IPS-20b (cell line): ENCODE results near the gene INTS11.

ENCODE experiments used
- H3K27ac ChIP-seq: one replicate; pipeline ENCODE4 v1.5.1; 2013; ENCODE audit warnings: low read length
- H3K27me3 ChIP-seq: 2 replicates; pipeline ENCODE4 v1.6.1; 2013; ENCODE audit warnings: mild to moderate bottlenecking, low read length, inconsistent platforms; ENCODE audit not compliant: insufficient read depth
- H3K36me3 ChIP-seq: 2 replicates; pipeline ENCODE4 v1.6.1; 2013; ENCODE audit warnings: low read depth, mild to moderate bottlenecking, inconsistent platforms, low read length, moderate library complexity; ENCODE audit not compliant: insufficient read depth
- H3K4me1 ChIP-seq: 2 replicates; pipeline ENCODE4 v1.6.1; 2013; ENCODE audit warnings: mild to moderate bottlenecking, control low read depth, inconsistent platforms, low read length, moderate library complexity; ENCODE audit not compliant: insufficient read depth
- H3K4me3 ChIP-seq: 2 replicates; pipeline ENCODE4 v1.5.1; 2013; ENCODE audit warnings: mild to moderate bottlenecking, low read length, inconsistent platforms
- H3K9ac ChIP-seq: 2 replicates; pipeline ENCODE4 v1.6.1; 2013; ENCODE audit warnings: low read depth, mild to moderate bottlenecking, inconsistent platforms, low read length, moderate library complexity
- H3K9me3 ChIP-seq: 2 replicates; pipeline ENCODE4 v1.6.1; 2013; ENCODE audit warnings: mild to moderate bottlenecking, low read depth, low read length, inconsistent platforms; ENCODE audit not compliant: insufficient read depth

Gene INTS11

DNA sequence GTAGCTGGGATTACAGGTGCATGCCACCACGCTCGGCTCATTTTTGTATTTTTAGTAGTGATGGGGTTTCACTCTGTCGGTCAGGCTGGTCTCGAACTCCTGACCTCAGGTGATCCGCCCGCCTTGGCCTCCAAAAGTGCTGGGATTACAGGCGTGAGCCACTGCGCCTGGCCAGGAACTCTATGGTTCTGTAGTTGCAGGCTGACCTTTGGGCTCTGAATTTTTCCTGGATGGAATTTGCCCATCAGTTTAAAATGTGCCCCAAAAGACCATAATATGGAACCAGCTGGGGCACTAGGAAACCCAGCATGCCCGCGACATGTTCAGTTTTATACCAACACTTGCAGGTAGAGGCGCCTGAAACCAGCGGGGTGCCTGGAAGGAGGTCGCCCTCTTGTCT, 45.8 kb downstream of the INTS11 start:
- Histone ChIP-seq H3K27ac (no peak overlapping the region), H3K4me3 (no peak overlapping the region), H3K9me3 (no peaks in the 10 kb centered on the region), H3K4me1 (no peaks in the 10 kb centered on the region; the same call in 1 of the 2 replicates), H3K9ac (no peak overlapping the region), H3K36me3 (no peaks in the 10 kb centered on the region), H3K27me3 (peaks cover 7% of the 10 kb centered on the region)

DNA sequence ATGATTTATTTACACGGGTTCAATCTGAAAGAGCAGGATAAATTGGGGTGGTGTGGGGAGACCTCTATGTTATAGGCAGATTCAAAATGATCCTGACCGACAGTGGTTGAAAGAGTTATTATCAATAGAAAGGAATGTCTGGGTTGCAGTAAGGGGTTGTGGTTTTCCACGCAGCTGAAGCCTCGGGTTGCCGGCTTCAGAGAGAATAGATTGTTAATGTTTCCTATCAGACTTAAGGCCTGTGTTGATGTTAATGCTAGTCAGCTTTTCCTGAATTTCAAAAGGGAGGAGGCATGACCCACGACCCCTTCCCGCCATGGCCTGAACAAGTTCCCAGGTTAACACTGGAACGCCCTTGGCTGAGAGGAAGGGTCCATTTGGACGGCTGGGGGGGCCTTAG, 48.6 kb downstream of the INTS11 start:
- Histone ChIP-seq H3K9me3 (no peaks in the 10 kb centered on the region), H3K9ac (no peak overlapping the region), H3K27me3 (peaks cover 7% of the 10 kb centered on the region), H3K27ac (no peak overlapping the region), H3K4me3 (no peak overlapping the region), H3K4me1 (peaks cover 3% of the 10 kb centered on the region; the same call in 1 of the 2 replicates), H3K36me3 (0 out of 2 replicates have a peak, but pooled peaks cover 5% of the 10 kb centered on the region)

- 0 out of 2 replicates have a peak overlapping the region, but pooled peaks have one; percentile 74 for H3K4me3 ChIP-seq
- H3K27ac ChIP-seq, result no peak overlapping the region
- peaks cover 7% of the 10 kb centered on the region for H3K27me3 ChIP-seq
- no peaks in the 10 kb centered on the region for H3K9me3 ChIP-seq
- H3K9ac ChIP-seq, result no peak overlapping the region
- 0 out of 2 replicates have a peak, but pooled peaks cover 7% of the 10 kb centered on the region for H3K36me3 ChIP-seq
- H3K4me1 ChIP-seq, result peaks cover 3% of the 10 kb centered on the region; the same call in 1 of the 2 replicates
These were observed 49.5 kb downstream of the INTS11 start for GRCh38 chr1:1274931-1275431.

- H3K4me3 ChIP-seq, result peak overlapping the region; percentile 74
- no peak overlapping the region for H3K27ac ChIP-seq
- H3K27me3 ChIP-seq, result peaks cover 7% of the 10 kb centered on the region
- H3K36me3 ChIP-seq, result 0 out of 2 replicates have a peak, but pooled peaks cover 11% of the 10 kb centered on the region
- peak overlapping the region; percentile 72 for H3K9ac ChIP-seq
- H3K9me3 ChIP-seq, result no peaks in the 10 kb centered on the region
- H3K4me1 ChIP-seq, result peaks cover 3% of the 10 kb centered on the region; the same call in 1 of the 2 replicates
These were observed 50.0 kb downstream of the INTS11 start for GRCh38 chr1:1274299-1274930.

- Histone ChIP-seq H3K27ac (no peak within 1 kb of the TSS), H3K4me3 (peak within 1 kb of the TSS; percentile 88)
These were observed 50.8 kb downstream of the INTS11 start, which contains the start of gene UBE2J2 for GRCh38 chr1:1273512-1274298. TSS of gene UBE2J2 (minus strand) at chr1:1273854. CDS start at chr1:1267992, 5,862 bp downstream.

GRCh38 chr1:1273209-1273511, 51.3 kb downstream of the INTS11 start:
- peaks cover 3% of the 10 kb centered on the region; the same call in 1 of the 2 replicates for H3K4me1 ChIP-seq
- 0 out of 2 replicates have a peak, but pooled peaks cover 16% of the 10 kb centered on the region for H3K36me3 ChIP-seq
- H3K4me3 ChIP-seq, result peak overlapping the region; percentile 88
- H3K9me3 ChIP-seq, result no peaks in the 10 kb centered on the region
- no peak overlapping the region for H3K27ac ChIP-seq
- H3K27me3 ChIP-seq, result peaks cover 7% of the 10 kb centered on the region
- peak overlapping the region; percentile 83 for H3K9ac ChIP-seq

More at GRCh38 chr1:1273512-1274298, 50.8 kb downstream of the INTS11 start, which contains the start of gene UBE2J2:
- peaks cover 3% of the 10 kb centered on the region; the same call in 1 of the 2 replicates for H3K4me1 ChIP-seq
- H3K9ac ChIP-seq, result peak within 1 kb of the TSS; percentile 83
- 0 out of 2 replicates have a peak, but pooled peaks cover 11% of the 10 kb centered on the region for H3K36me3 ChIP-seq
- H3K9me3 ChIP-seq, result no peaks in the 10 kb centered on the region
- peaks cover 7% of the 10 kb centered on the region for H3K27me3 ChIP-seq

DNA sequence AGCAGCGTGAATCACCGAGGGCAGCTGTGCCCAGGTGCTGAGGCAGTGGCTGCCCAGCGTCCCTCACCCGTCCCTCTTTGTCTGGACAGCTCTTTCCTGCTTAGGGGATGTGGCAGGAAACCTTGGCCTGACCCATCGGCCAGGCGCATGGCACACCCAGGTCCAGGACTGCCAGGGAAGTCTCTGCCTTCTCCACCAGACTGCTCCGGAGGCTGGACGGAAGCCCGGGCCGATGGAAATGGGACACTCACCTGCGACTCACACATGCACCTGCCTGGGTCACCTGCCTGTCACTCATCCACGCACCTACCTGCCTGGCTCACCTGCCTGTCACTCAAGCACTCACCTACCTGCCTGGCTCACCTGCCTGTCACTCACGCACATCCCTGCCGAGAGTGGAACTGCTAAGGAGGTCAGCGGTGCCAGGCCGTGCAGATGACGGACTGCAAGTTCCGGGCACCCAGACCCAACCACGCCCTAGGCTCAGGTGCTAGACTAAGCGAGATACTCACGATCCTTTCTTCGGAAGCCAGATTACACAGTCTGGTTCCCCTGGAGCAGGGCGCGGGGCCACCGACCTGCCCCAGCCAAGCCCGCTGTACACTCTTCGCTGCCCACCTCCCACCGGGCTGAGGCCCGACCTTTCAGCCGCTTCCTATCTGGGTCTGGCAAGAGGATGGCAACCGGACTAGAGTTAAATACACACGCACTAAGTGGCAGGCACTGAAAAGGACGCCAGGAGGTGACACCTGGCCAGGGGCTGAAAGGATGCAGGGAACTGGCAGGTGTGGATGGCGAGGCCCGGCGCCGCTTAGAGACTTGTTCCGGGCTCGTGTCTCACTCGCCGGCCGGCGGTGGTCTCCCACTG, 51.9 kb downstream of the INTS11 start:
- H3K27ac ChIP-seq, result no peak overlapping the region

DNA sequence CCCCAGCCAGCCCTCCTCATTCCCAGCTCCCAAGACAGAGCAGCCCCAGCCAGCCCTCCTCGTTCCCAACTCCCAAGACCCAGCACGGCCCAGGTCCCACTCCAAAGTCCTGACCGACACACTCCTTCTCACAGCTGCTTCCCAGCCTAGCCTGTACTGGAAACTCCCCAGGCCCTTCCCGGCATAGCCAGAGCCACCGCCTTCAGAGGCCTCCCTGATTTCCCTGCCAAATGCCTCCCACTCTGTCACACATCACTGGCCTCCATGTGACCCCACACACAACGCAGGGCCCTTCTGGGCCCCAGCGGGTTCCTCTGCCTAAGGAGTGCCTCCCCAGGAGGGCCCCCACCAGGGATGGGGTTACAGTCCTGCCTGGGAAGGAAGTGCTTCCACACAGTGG, 53.6 kb downstream of the INTS11 start:
- Histone ChIP-seq H3K9me3 (no peaks in the 10 kb centered on the region), H3K27me3 (peaks cover 7% of the 10 kb centered on the region), H3K4me3 (no peak overlapping the region), H3K36me3 (peaks cover 30% of the 10 kb centered on the region), H3K9ac (no peak overlapping the region), H3K4me1 (peaks cover 3% of the 10 kb centered on the region; the same call in 1 of the 2 replicates), H3K27ac (no peak overlapping the region)

More for the DNA sequence above, 51.9 kb downstream of the INTS11 start:
- Histone ChIP-seq H3K4me1 (peaks cover 3% of the 10 kb centered on the region; the same call in 1 of the 2 replicates), H3K9ac (peak overlapping the region; percentile 83), H3K36me3 (0 out of 2 replicates have a peak, but pooled peaks cover 20% of the 10 kb centered on the region), H3K9me3 (no peaks in the 10 kb centered on the region), H3K27me3 (peaks cover 7% of the 10 kb centered on the region), H3K4me3 (peak overlapping the region; percentile 88)

DNA sequence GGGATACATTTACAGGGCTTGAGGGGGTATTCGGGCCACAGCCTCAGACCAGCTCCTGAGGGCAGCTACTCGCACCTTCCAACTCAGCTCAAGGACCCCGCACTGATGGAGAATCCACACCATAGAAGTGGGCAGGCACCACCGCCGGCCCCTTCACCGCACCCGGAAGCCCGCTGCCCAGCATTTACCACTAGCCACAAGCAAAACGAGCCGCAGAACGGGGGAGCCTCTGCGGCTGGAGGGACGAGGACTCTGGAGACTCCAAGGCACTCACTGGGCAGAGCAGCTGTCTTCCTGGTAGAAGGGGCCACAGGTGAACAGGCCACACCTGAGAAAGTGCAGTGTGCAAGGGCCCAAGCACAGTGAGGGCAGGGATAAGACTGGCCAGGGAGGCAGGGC, 56.2 kb downstream of the INTS11 start:
- Histone ChIP-seq H3K4me3 (no peak overlapping the region), H3K4me1 (0 out of 2 replicates have a peak, but pooled peaks cover 3% of the 10 kb centered on the region), H3K36me3 (peaks cover 50% of the 10 kb centered on the region), H3K9ac (no peak overlapping the region), H3K9me3 (no peaks in the 10 kb centered on the region), H3K27ac (no peak overlapping the region), H3K27me3 (no peaks in the 10 kb centered on the region)

GRCh38 chr1:1267488-1268283, 56.8 kb downstream of the INTS11 start:
- Histone ChIP-seq H3K36me3 (peaks cover 56% of the 10 kb centered on the region), H3K4me1 (0 out of 2 replicates have a peak, but pooled peaks cover 3% of the 10 kb centered on the region), H3K9me3 (no peaks in the 10 kb centered on the region), H3K9ac (no peak overlapping the region), H3K27me3 (no peaks in the 10 kb centered on the region), H3K27ac (no peak overlapping the region), H3K4me3 (no peak overlapping the region)
